ENCODE measurements around the gene MICAL1.

The MICAL1 gene

DNA sequence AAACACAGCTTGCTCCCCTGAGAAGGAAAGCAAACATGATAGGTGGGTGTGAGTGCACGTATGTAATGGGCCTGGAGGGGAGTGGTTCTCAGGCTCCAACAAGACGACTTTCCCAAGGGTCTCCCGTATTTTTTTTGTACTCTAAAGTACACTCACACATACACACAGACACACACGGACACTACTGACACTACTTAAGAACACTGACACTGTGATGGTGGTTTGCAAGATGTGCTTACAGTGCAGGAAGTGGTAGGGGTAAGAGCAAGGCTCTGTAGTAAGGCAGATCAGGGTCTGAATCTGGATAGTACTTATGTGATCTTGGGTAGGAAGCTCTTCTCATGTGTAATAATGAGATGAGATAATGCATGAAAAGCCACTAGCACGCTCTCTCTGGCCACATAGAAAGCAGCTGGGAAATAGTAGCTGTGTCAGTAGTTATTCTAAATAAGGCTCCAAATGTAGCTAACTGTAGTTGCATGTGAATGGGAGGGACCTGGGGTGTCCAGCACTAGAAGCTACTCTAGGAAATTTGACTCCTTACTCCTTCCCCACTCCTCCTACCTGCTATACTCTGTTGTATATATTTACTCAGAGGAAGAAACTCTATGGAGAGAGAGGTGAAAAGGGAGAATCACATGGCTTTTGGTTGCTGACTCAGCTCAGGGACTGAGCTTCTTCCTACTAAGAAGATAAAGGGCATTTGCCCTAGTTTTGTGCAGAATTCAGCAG, 35.8 kb upstream of the MICAL1 start:
- DNase-seq (ENCODE audit: low spot score): no peak
- ChIA-PET POLR2A (ENCODE audit: low non-redundant PET) (no interaction called here), CTCF (interaction anchor here (0.6 kb wide), 1 partner anchor 108 kb away, joined by 5 read pairs; no protein-coding TSS in a partner anchor)
- H3K27ac ChIP-seq: no peak overlapping the region
- TF ChIP-seq, protein P1, sequence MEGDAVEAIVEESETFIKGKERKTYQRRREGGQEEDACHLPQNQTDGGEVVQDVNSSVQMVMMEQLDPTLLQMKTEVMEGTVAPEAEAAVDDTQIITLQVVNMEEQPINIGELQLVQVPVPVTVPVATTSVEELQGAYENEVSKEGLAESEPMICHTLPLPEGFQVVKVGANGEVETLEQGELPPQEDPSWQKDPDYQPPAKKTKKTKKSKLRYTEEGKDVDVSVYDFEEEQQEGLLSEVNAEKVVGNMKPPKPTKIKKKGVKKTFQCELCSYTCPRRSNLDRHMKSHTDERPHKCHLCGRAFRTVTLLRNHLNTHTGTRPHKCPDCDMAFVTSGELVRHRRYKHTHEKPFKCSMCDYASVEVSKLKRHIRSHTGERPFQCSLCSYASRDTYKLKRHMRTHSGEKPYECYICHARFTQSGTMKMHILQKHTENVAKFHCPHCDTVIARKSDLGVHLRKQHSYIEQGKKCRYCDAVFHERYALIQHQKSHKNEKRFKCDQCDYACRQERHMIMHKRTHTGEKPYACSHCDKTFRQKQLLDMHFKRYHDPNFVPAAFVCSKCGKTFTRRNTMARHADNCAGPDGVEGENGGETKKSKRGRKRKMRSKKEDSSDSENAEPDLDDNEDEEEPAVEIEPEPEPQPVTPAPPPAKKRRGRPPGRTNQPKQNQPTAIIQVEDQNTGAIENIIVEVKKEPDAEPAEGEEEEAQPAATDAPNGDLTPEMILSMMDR (conservative IDR thresholded peaks at IDR 0.05; ENCODE audit: low read depth): no peak

DNA sequence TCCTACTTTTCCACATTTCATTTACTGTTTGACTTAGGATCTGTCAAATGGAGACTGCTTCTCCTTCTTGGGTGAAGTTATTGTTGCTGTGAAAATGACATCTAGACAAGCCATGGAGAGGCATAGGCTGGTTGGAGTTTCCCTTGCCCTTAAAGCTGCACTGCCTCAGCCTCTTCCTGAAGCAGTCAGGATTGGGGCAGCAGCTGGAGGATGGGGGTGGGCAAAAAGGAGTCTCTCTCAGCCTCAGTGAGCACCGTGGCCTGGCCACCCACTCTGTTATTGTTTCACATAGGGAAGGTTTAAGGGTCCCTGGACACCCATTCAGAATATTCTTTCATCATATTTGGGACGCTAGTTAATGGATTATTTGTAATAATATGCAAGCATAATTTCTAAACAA, 35.1 kb upstream of the MICAL1 start:
- CTCF ChIA-PET: interaction anchor here (0.6 kb wide), 1 partner anchor 108 kb away, joined by 5 read pairs; no protein-coding TSS in a partner anchor
- POLR2A ChIA-PET (ENCODE audit: low non-redundant PET): no interaction called here
- H3K27ac ChIP-seq: no peak overlapping the region
- TF ChIP-seq, protein P1 (conservative IDR thresholded peaks at IDR 0.05; ENCODE audit: low read depth): no peak
- DNase-seq (ENCODE audit: low spot score): no peak

DNA sequence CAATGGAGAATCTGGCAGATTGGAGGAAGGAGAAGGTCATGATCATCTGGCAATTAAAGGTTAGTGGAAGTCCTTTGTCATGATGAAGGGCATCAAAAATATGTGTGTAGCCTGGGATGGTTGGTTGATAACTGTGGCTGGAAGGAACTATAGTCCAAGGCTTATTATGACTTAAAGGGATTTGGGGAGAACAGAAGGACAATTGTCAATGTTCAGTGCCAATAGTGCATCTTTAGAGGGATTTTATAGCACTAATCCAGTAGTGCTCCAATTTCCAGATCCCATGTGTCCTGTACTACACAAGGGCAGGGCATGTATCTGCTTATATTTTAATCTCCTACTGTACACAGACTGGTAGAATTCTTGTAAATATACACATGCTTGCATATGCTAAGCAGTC, 32.4 kb upstream of the MICAL1 start:
- no peak overlapping the region for H3K27ac ChIP-seq
- CTCF ChIA-PET: interaction anchor here (0.6 kb wide), 1 partner anchor 788 kb away, joined by 3 read pairs; no protein-coding TSS in a partner anchor
- TF ChIP-seq, protein P1 (conservative IDR thresholded peaks at IDR 0.05; ENCODE audit: low read depth): no peak
- POLR2A ChIA-PET (ENCODE audit: low non-redundant PET): no interaction called here
- DNase-seq (ENCODE audit: low spot score): no peak

DNA sequence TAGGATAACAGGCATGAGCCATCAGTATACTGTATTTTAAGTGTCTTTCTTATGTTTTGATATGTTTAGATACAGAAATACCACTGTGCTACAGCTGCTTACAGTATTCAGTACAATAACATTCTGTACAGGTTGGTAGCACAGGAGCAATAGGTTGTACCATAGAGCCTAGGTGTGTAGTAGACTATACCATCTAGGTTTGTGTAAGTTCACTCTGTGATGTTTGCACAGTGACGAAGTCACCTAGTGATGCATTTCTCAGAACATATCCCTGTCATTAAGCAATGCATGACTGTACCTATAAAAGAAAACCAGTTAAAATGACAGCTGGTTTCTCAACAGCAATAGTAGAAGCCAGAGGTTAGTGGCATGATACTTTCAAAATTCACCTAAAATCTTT, 30.5 kb upstream of the MICAL1 start:
- no peak for DNase-seq (ENCODE audit: low spot score)
- ChIA-PET CTCF (interaction anchor here (0.5 kb wide), 1 partner anchor 382 kb away, joined by 5 read pairs; no protein-coding TSS in a partner anchor), POLR2A (ENCODE audit: low non-redundant PET) (no interaction called here)
- TF ChIP-seq, protein P1 (conservative IDR thresholded peaks at IDR 0.05; ENCODE audit: low read depth): no peak
- H3K27ac ChIP-seq: no peak overlapping the region

DNA sequence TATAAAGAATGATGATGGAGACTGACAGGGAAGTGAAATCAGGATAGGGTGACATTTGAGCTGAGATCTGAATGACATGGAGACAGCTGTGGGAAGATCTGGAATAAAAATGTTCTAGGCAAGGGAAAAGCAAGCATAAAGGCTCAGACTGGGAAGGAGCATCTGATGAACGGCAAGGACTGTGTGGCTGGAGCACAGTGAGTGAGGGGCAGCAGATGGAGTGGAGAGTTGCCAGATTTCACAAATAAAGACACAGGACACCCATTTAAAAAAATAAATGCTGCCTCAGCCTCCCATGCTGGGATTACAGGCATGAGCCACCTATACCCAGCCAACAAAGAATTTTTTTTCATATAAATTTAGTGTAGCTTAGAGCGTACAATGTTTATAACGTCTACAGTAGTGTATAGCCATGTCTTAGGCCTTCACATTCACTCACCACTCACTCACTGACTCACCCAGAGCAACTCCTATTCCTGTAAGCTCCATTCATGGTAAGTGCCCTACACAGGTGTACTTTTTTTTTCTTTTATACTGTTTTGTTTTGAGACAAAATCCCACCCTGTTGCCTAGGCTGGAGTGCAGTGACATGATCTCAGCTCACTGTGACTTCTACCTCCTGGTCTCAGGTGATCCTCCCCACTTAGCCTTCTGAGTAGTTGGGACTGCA, 29.8 kb upstream of the MICAL1 start:
- DNase-seq (ENCODE audit: low spot score): no peak
- ChIA-PET CTCF (interaction anchor here (0.5 to 0.7 kb wide), 2 partner anchors 56 to 382 kb away, joined by 3 to 5 read pairs; no protein-coding TSS in a partner anchor), POLR2A (ENCODE audit: low non-redundant PET) (no interaction called here)
- no peak overlapping the region for H3K27ac ChIP-seq
- TF ChIP-seq, protein P1 (conservative IDR thresholded peaks at IDR 0.05; ENCODE audit: low read depth): no peak

DNA sequence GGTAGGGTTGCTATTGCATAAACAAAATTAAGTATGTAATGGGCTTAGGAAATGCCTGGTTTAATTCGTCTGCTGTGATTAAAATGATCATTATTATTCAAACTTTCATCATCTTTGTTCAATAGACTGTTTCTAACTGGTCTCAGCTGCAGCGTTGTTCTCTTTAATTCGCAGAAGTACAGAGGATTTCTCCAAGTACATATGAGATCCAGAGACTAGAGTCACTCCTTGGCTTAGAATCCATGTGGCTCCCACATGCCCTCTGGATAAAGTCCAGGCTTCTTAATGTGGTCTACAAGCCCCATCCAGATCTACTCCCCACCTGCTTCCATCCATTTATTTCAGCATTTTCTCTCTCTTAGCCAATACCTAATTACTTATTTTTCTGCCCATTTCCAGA, 28.6 kb upstream of the MICAL1 start:
- TF ChIP-seq, protein P1 (conservative IDR thresholded peaks at IDR 0.05; ENCODE audit: low read depth): no peak
- ChIA-PET CTCF (interaction anchor here (0.5 kb wide), 2 partner anchors 90 to 1219 kb away, joined by 3 to 7 read pairs; no protein-coding TSS in a partner anchor), POLR2A (ENCODE audit: low non-redundant PET) (no interaction called here)
- DNase-seq (ENCODE audit: low spot score): no peak
- no peak overlapping the region for H3K27ac ChIP-seq

All from RWPE1 (cell line).